ENCODE measurements around the gene LYZL2.

LYZL2 gene

GRCh38 chr10:30591249-30591670 lies 38.3 kb downstream of the LYZL2 start:
- Histone ChIP-seq H3K4me1 (no peaks in the 10 kb centered on the region), H3K9ac (no peak overlapping the region)
- peak; percentile 73 for TF ChIP-seq CTCF (IDR thresholded peaks at IDR 0.05)

DNA sequence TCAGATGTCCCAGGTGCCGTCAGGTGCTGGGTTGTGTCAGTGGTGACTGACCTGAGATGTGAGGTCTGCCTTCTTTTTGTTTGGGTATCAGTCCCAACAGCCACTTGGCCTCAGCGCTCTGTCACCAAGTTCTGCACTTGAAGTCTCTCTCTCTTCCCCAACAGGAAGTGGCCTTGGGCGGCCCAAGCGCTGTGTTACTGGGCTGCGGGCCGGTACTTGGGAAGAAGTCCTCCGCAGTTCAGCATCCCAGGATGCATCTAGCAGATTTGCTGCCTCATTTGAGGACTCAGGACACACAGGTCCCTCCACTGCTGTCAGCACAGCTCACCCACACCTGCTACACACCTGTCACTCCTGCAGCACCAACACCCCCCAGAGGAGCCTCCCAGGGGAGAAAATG lies 40.1 kb downstream of the LYZL2 start:
- no peak overlapping the region for H3K4me3 ChIP-seq (ENCODE audit: low read depth, low read length)
- no peak overlapping the region for H3K9ac ChIP-seq
- no peaks in the 10 kb centered on the region for H3K79me2 ChIP-seq
- no peak for TF ChIP-seq CTCF (IDR thresholded peaks at IDR 0.05)
- H3K4me1 ChIP-seq = no peaks in the 10 kb centered on the region
- H3K27ac ChIP-seq = no peak overlapping the region
- H3K36me3 ChIP-seq (ENCODE audit: control insufficient read depth, insufficient read depth, low read length) = no peaks in the 10 kb centered on the region
- no peaks in the 10 kb centered on the region for H3K9me3 ChIP-seq (ENCODE audit: control insufficient read depth, low read length)
- no peak overlapping the region for H2AFZ ChIP-seq
- H3K4me2 ChIP-seq (ENCODE audit: low read length) = no peak overlapping the region
- H3K27me3 ChIP-seq (ENCODE audit: control insufficient read depth, insufficient read depth, low read length) = no peaks in the 10 kb centered on the region

More at GRCh38 chr10:30591249-30591670, 38.3 kb downstream of the LYZL2 start:
- no peak overlapping the region for H3K27ac ChIP-seq
- no peaks in the 10 kb centered on the region for H3K79me2 ChIP-seq
- H3K36me3 ChIP-seq (ENCODE audit: control insufficient read depth, insufficient read depth, low read length) = no peaks in the 10 kb centered on the region
- H3K4me2 ChIP-seq (ENCODE audit: low read length) = no peak overlapping the region
- peak overlapping the region; percentile 4 for H2AFZ ChIP-seq
- no peaks in the 10 kb centered on the region for H3K9me3 ChIP-seq (ENCODE audit: control insufficient read depth, low read length)
- H3K27me3 ChIP-seq (ENCODE audit: control insufficient read depth, insufficient read depth, low read length) = no peaks in the 10 kb centered on the region
- H3K4me3 ChIP-seq (ENCODE audit: low read depth, low read length) = no peak overlapping the region

DNA sequence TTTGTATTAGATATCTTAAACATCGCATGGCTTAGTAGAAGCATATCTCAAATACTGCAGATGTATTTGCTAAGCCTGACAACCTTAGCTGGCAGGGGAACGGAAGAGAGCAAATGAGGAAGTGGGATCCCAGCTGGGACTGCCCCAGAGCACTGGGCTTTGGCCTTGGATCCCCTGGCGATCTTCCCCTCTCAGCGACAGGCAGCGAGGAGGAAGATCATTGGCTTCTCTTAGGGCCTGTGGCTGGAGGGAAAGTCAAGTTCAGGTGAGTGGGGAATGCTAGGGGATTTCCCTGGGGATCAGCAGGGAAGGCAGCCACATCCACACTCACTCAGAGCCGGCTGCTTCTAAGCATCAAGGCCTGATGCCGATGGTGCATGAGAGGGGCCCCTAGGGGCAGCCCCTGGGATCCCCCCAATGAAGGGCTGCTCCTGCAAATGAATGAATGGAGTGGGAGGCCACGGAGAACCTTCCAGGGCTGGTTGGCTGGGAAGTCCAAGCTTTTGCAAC lies 42.0 kb downstream of the LYZL2 start:
- no peaks in the 10 kb centered on the region for H3K36me3 ChIP-seq (ENCODE audit: control insufficient read depth, insufficient read depth, low read length)
- no peaks in the 10 kb centered on the region for H3K79me2 ChIP-seq
- no peak overlapping the region for H3K4me2 ChIP-seq (ENCODE audit: low read length)
- H3K27ac ChIP-seq = no peak overlapping the region
- H3K4me1 ChIP-seq = peaks cover 3% of the 10 kb centered on the region
- no peak overlapping the region for H3K4me3 ChIP-seq (ENCODE audit: low read depth, low read length)
- no peak overlapping the region for H3K9ac ChIP-seq
- TF ChIP-seq CTCF (IDR thresholded peaks at IDR 0.05) = no peak
- no peaks in the 10 kb centered on the region for H3K9me3 ChIP-seq (ENCODE audit: control insufficient read depth, low read length)
- no peaks in the 10 kb centered on the region for H3K27me3 ChIP-seq (ENCODE audit: control insufficient read depth, insufficient read depth, low read length)
- peak overlapping the region; percentile 19 for H2AFZ ChIP-seq

- Histone ChIP-seq H3K27me3 (ENCODE audit: control insufficient read depth, insufficient read depth, low read length) (no peaks in the 10 kb centered on the region), H2AFZ (no peak overlapping the region), H3K9ac (no peak overlapping the region), H3K27ac (no peak overlapping the region), H3K4me1 (peaks cover 6% of the 10 kb centered on the region), H3K4me2 (ENCODE audit: low read length) (no peak overlapping the region), H3K9me3 (ENCODE audit: control insufficient read depth, low read length) (no peaks in the 10 kb centered on the region), H3K79me2 (no peaks in the 10 kb centered on the region), H3K36me3 (ENCODE audit: control insufficient read depth, insufficient read depth, low read length) (no peaks in the 10 kb centered on the region), H3K4me3 (ENCODE audit: low read depth, low read length) (no peak overlapping the region)
- no peak for TF ChIP-seq CTCF (IDR thresholded peaks at IDR 0.05)
Observed at GRCh38 chr10:30586828-30587227, 42.7 kb downstream of the LYZL2 start.

DNA sequence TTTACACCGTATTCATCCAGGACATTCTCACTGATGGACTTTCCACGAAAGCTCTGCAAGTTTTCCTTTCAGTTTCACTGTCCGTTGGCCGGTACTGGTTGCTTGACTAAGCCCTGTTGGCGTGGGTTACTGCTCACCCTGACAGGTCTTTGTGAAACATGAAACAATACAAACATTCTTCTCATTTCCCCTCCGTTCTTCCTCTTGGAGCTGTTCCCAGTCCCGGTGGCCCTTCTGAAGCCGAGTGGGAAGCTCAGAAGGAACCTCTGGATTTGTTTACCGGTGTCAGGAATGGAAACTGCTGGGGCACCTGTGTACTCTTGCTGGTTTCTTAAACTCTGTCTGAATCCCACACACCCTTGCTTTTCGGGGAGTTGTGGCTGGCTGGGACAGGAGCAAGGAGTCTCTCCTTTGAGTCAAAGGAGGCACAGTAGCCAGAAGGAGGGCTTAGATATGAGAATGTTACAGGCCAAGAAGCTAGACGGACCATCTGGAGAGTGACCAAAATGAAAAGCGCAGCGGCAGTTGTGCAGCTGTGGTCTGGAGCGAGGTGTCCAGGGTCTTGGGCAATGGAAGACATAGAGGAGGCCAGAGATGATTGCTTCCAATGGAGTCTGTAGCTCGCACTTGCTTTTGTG lies 45.7 kb downstream of the LYZL2 start:
- peaks cover 6% of the 10 kb centered on the region for H3K4me1 ChIP-seq
- H3K27ac ChIP-seq = peak overlapping the region; percentile 66
- TF ChIP-seq CTCF (IDR thresholded peaks at IDR 0.05) = no peak
- H2AFZ ChIP-seq = peak overlapping the region; percentile 92
- H3K79me2 ChIP-seq = no peaks in the 10 kb centered on the region
- peak overlapping the region; percentile 60 for H3K4me3 ChIP-seq (ENCODE audit: low read depth, low read length)
- H3K36me3 ChIP-seq (ENCODE audit: control insufficient read depth, insufficient read depth, low read length) = no peaks in the 10 kb centered on the region
- no peaks in the 10 kb centered on the region for H3K9me3 ChIP-seq (ENCODE audit: control insufficient read depth, low read length)
- H3K9ac ChIP-seq = no peak overlapping the region
- H3K4me2 ChIP-seq (ENCODE audit: low read length) = peak overlapping the region; percentile 96
- H3K27me3 ChIP-seq (ENCODE audit: control insufficient read depth, insufficient read depth, low read length) = no peaks in the 10 kb centered on the region

Measured in parathyroid adenoma (tissue), 2 donors.